ENCODE results near the gene NEDD4. TPM values are rescaled to one million over a fixed set of nuclear protein-coding genes. Genes with fewer than 3 reads are reported as not detected.

Gene NEDD4
- polyA plus RNA-seq, 1 donor (not counting 4 experiments of a cell fraction or from before 2014, with no cell fraction given): 24.3 TPM

- H4K20me1 ChIP-seq (ENCODE audit: control insufficient read depth, extremely low read depth, insufficient read depth, low read length): no peaks in the 10 kb centered on the region
- peaks cover 6% of the 10 kb centered on the region for H3K4me1 ChIP-seq (ENCODE audit: control insufficient read depth, extremely low read depth, insufficient read depth, low read length)
- no peaks in the 10 kb centered on the region for H3K9me3 ChIP-seq (ENCODE audit: control insufficient read depth, low read depth, low read length)
- H3K27ac ChIP-seq (ENCODE audit: control insufficient read depth, insufficient read depth, low read length): no peak overlapping the region
- dilution Hi-C loops (cut with MboI; ENCODE audit: extremely low pct_ligation_motif_present, low sequenced_read_pairs): no loop called here
- H3K9me1 ChIP-seq (ENCODE audit: control insufficient read depth, extremely low read depth, insufficient read depth, low read length): no peaks in the 10 kb centered on the region
- H3K4me2 ChIP-seq (ENCODE audit: control insufficient read depth, extremely low read depth, insufficient read depth, low read depth, low read length): no peak overlapping the region
- no peak overlapping the region for H3K4me3 ChIP-seq (ENCODE audit: control insufficient read depth in 2 of 3, extremely low read depth in 1 of 3, insufficient read depth in 2 of 3, low read depth in 1 of 3, low read length in 3 of 3)
- no peak overlapping the region for H3K9ac ChIP-seq (ENCODE audit: control insufficient read depth, extremely low read depth, insufficient read depth, low read length)
- FAIRE-seq (peak; percentile 48), DNase-seq (ENCODE audit: low read depth, low spot score) (no peak)
- TF ChIP-seq, protein P1, sequence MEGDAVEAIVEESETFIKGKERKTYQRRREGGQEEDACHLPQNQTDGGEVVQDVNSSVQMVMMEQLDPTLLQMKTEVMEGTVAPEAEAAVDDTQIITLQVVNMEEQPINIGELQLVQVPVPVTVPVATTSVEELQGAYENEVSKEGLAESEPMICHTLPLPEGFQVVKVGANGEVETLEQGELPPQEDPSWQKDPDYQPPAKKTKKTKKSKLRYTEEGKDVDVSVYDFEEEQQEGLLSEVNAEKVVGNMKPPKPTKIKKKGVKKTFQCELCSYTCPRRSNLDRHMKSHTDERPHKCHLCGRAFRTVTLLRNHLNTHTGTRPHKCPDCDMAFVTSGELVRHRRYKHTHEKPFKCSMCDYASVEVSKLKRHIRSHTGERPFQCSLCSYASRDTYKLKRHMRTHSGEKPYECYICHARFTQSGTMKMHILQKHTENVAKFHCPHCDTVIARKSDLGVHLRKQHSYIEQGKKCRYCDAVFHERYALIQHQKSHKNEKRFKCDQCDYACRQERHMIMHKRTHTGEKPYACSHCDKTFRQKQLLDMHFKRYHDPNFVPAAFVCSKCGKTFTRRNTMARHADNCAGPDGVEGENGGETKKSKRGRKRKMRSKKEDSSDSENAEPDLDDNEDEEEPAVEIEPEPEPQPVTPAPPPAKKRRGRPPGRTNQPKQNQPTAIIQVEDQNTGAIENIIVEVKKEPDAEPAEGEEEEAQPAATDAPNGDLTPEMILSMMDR (optimal IDR thresholded peaks at IDR 0.05 in 1 of 3, IDR thresholded peaks at IDR 0.05 in 1 of 3, conservative IDR thresholded peaks at IDR 0.05 in 1 of 3; ENCODE audit: extremely low read depth in 1 of 3, insufficient read depth in 2 of 3, low read length in 3 of 3): no peak
- TF ChIP-seq EZH2 (IDR thresholded peaks at IDR 0.05; ENCODE audit: low read length): no peak
- no peak overlapping the region for H2AFZ ChIP-seq (ENCODE audit: control insufficient read depth, low read length)
- H3K36me3 ChIP-seq (ENCODE audit: control insufficient read depth in 2 of 2, extremely low read depth in 1 of 2, insufficient read depth in 2 of 2, low read length in 2 of 2): no peaks in the 10 kb centered on the region
- no peaks in the 10 kb centered on the region for H3K79me2 ChIP-seq (ENCODE audit: control insufficient read depth, insufficient read depth, low read length)
- no peaks in the 10 kb centered on the region for H3K27me3 ChIP-seq (ENCODE audit: control insufficient read depth, extremely low read depth, insufficient read depth, low read length)
These were observed 201.6 kb downstream of the NEDD4 start for GRCh38 chr15:55791551-55792400.

GRCh38 chr15:55789066-55789660 lies 204.2 kb downstream of the NEDD4 start:
- no peak for TF ChIP-seq EZH2 (IDR thresholded peaks at IDR 0.05; ENCODE audit: low read length)
- TF ChIP-seq, protein P1 (optimal IDR thresholded peaks at IDR 0.05 in 1 of 3, IDR thresholded peaks at IDR 0.05 in 1 of 3, conservative IDR thresholded peaks at IDR 0.05 in 1 of 3; ENCODE audit: extremely low read depth in 1 of 3, insufficient read depth in 2 of 3, low read length in 3 of 3): peak; percentile 65 to 85 (median 82)
- H3K9me3 ChIP-seq (ENCODE audit: control insufficient read depth, low read depth, low read length): no peaks in the 10 kb centered on the region
- DNase-seq (ENCODE audit: low read depth, low spot score): no peak
- H3K4me3 ChIP-seq (ENCODE audit: control insufficient read depth in 2 of 3, extremely low read depth in 1 of 3, insufficient read depth in 2 of 3, low read depth in 1 of 3, low read length in 3 of 3): no peak overlapping the region
- H3K27ac ChIP-seq (ENCODE audit: control insufficient read depth, insufficient read depth, low read length): no peak overlapping the region
- no peaks in the 10 kb centered on the region for H3K9me1 ChIP-seq (ENCODE audit: control insufficient read depth, extremely low read depth, insufficient read depth, low read length)
- H3K27me3 ChIP-seq (ENCODE audit: control insufficient read depth, extremely low read depth, insufficient read depth, low read length): no peaks in the 10 kb centered on the region
- H3K4me2 ChIP-seq (ENCODE audit: control insufficient read depth, extremely low read depth, insufficient read depth, low read depth, low read length): no peak overlapping the region
- peaks cover 6% of the 10 kb centered on the region for H3K4me1 ChIP-seq (ENCODE audit: control insufficient read depth, extremely low read depth, insufficient read depth, low read length)
- H3K79me2 ChIP-seq (ENCODE audit: control insufficient read depth, insufficient read depth, low read length): no peaks in the 10 kb centered on the region
- FAIRE-seq: no peak
- no peaks in the 10 kb centered on the region for H3K36me3 ChIP-seq (ENCODE audit: control insufficient read depth in 2 of 2, extremely low read depth in 1 of 2, insufficient read depth in 2 of 2, low read length in 2 of 2)
- no peak overlapping the region for H2AFZ ChIP-seq (ENCODE audit: control insufficient read depth, low read length)
- dilution Hi-C loops (cut with MboI; ENCODE audit: extremely low pct_ligation_motif_present, low sequenced_read_pairs): no loop called here
- no peaks in the 10 kb centered on the region for H4K20me1 ChIP-seq (ENCODE audit: control insufficient read depth, extremely low read depth, insufficient read depth, low read length)
- H3K9ac ChIP-seq (ENCODE audit: control insufficient read depth, extremely low read depth, insufficient read depth, low read length): no peak overlapping the region

Data from keratinocyte (primary cell).